B cell (primary cell): ENCODE results near the gene MTCL1. TPM values are rescaled to one million over a fixed set of nuclear protein-coding genes. Genes with fewer than 3 reads are reported as not detected.

Experiments
- ATAC-seq: fragments of 200-7000 bp; cut with Tn5 transposase; one replicate; pipeline ENCODE4 v1.10.0; 2021; ENCODE audit warnings: low read depth, mild to moderate bottlenecking, moderate number of reproducible peaks, moderate library complexity
- CTCF ChIA-PET: fragments of 350-600 bp; sonication (Branson Sonifier 250); formaldehyde crosslinking; loops from one replicate; lab custom pipeline; 2021; ENCODE audit warnings: antibody characterized with exemption, inconsistent platforms; lab: Charles Lee
- POLR2A ChIA-PET: fragments of 350-600 bp; sonication (Branson Sonifier 250); formaldehyde crosslinking; loops from one replicate; lab custom pipeline; 2021; ENCODE audit warnings: antibody characterized with exemption; lab: Charles Lee
- DNase-seq: peaks from one replicate; pipeline ENCODE4 v3.0.0; 2013
- H2AFZ ChIP-seq: 2 replicates; pipeline ENCODE4 v1.6.1; 2012; ENCODE audit warnings: mild to moderate bottlenecking, low read depth, low read length; ENCODE audit not compliant: insufficient read depth, poor library complexity, severe bottlenecking
- H3K27ac ChIP-seq, 2 donors: 1 replicate in 1 of 2; 2 replicates in 1 of 2; pipeline ENCODE4 v1.5.1; 2012 to 2013; ENCODE audit warnings: low read length in 2 of 2, mild to moderate bottlenecking in 2 of 2, moderate library complexity in 1 of 2
- H3K27me3 ChIP-seq, 4 experiments: fragments of 200-600 bp in 1 of 4; sonication (generic) in 1 of 4; replicated peaks in 1 of 4; 1 replicate in 2 of 4; 2 replicates in 2 of 4; pipeline versions ENCODE4 v1.6.1 to v1.7.0; 2013 to 2016; ENCODE audit warnings: low read length in 3 of 4, mild to moderate bottlenecking in 2 of 4, mixed read lengths in 1 of 4, moderate library complexity in 1 of 4; ENCODE audit not compliant: insufficient read depth in 4 of 4, control insufficient read depth in 3 of 4; ENCODE audit errors: control extremely low read depth in 1 of 4
- H3K36me3 ChIP-seq, 2 experiments: replicated peaks in 1 of 2; 1 replicate in 1 of 2; 2 replicates in 1 of 2; pipeline versions ENCODE4 v1.6.1 to v1.7.1; 2013; ENCODE audit warnings: low read length in 1 of 2; ENCODE audit not compliant: insufficient read depth in 2 of 2, control insufficient read depth in 1 of 2; ENCODE audit errors: control extremely low read depth in 1 of 2, extremely low read depth in 1 of 2
- H3K4me1 ChIP-seq, 2 donors: fragments of 200-600 bp in 1 of 2; sonication (generic) in 1 of 2; 1 replicate in 1 of 2; 2 replicates in 1 of 2; pipeline versions ENCODE4 v1.5.1 to v1.6.1; 2013 to 2017; ENCODE audit warnings: low read length in 2 of 2; ENCODE audit not compliant: control insufficient read depth in 2 of 2, insufficient read depth in 2 of 2
- H3K4me2 ChIP-seq: replicated peaks from 2 replicates; pipeline ENCODE3; 2012; ENCODE audit warnings: mild to moderate bottlenecking, low read depth, low read length; ENCODE audit not compliant: poor library complexity, severe bottlenecking
- H3K4me3 ChIP-seq, 5 experiments: fragments of 200-600 bp in 1 of 5; sonication (generic) in 1 of 5; 1 replicate in 3 of 5; 2 replicates in 2 of 5; pipeline versions ENCODE4 v1.5.1 to v1.7.0; 2011 to 2016; ENCODE audit warnings: low read length in 4 of 5, mild to moderate bottlenecking in 4 of 5, low read depth in 2 of 5, control low read depth in 1 of 5, moderate library complexity in 1 of 5; ENCODE audit not compliant: insufficient read depth in 1 of 5; ENCODE audit errors: control extremely low read depth in 1 of 5, extremely low read depth in 1 of 5
- H3K79me2 ChIP-seq: fragments of 200-600 bp; sonication (generic); one replicate; pipeline ENCODE4 v1.6.0; 2016; ENCODE audit warnings: low read length; ENCODE audit not compliant: control insufficient read depth, insufficient read depth
- H3K9ac ChIP-seq: fragments of 200-600 bp; sonication (generic); 2 replicates; pipeline ENCODE4 v1.6.1; 2017; ENCODE audit warnings: mild to moderate bottlenecking, low read length, moderate library complexity
- H3K9me3 ChIP-seq, 3 donors: one replicate each; pipeline versions ENCODE4 v1.6.1 to v1.7.1; 2013; ENCODE audit warnings: low read length in 2 of 3; ENCODE audit not compliant: control insufficient read depth in 2 of 3, insufficient read depth in 1 of 3; ENCODE audit errors: control extremely low read depth in 1 of 3
- H4K20me1 ChIP-seq: 2 replicates; pipeline ENCODE4 v1.6.0; 2012; ENCODE audit warnings: mild to moderate bottlenecking, low read length; ENCODE audit not compliant: insufficient read depth, control insufficient read depth, poor library complexity, severe bottlenecking
- H3K27ac Mint-ChIP-seq: one replicate; pipeline ENCODE4 v1.8.0; 2021; ENCODE audit warnings: mixed read lengths
- H3K27me3 Mint-ChIP-seq: one replicate; pipeline ENCODE4 v1.8.0; 2021; ENCODE audit warnings: mixed read lengths
- H3K4me1 Mint-ChIP-seq: one replicate; pipeline ENCODE4 v1.8.0; 2021; ENCODE audit warnings: mixed read lengths
- H3K4me3 Mint-ChIP-seq: one replicate; pipeline ENCODE4 v1.8.0; 2021; ENCODE audit warnings: mixed read lengths
- H3K9me3 Mint-ChIP-seq: one replicate; pipeline ENCODE4 v1.8.0; 2022; ENCODE audit warnings: mixed read lengths; ENCODE audit not compliant: insufficient read depth
- EZH2 ChIP-seq: IDR thresholded peaks from 2 replicates; pipeline ENCODE4 v1.6.1; 2012; ENCODE audit warnings: borderline replicate concordance, low read depth, mild to moderate bottlenecking, moderate library complexity, low read length; ENCODE audit not compliant: insufficient read depth, poor library complexity, severe bottlenecking
- WGBS: methylation state at CpG from one replicate; pipeline ENCODE4 v1.1.5; 2013; ENCODE audit warnings: missing lambda C conversion rate; ENCODE audit not compliant: insufficient coverage; 5-methylcytosine and 5-hydroxymethylcytosine counted together
- intact Hi-C: fragments of 100-400 bp; cut with micrococcal nuclease; formaldehyde crosslinking; loops from one replicate; pipeline ENCODE4 v1.10.0; 2022
- polyA plus RNA-seq: library from polyadenylated mRNA; depleted of rRNA; stranded (reverse); fragments of >200 nt; gene quantifications from 2 replicates; pipeline ENCODE4 v1.2.3, GENCODE V29; 2012
- total RNA-seq, 2 donors: library from RNA; stranded (reverse); fragments of 120-200 nt in 1 of 2; gene quantifications; 1 replicate in 1 of 2; 2 replicates in 1 of 2; pipeline versions ENCODE4 v1.2.3 to v1.2.4, GENCODE V29; 2013 to 2022
- TF ChIP-seq, protein P1 (sequence below): fragments of 200-600 bp; IDR thresholded peaks from one replicate; pipeline ENCODE4 v1.8.0; 2022; ENCODE audit warnings: antibody characterized with exemption, mild to moderate bottlenecking

The MTCL1 gene
- total and polyA plus RNA-seq, 2 donors (not counting 1 experiment from before 2014, with no cell fraction given), result 2.7 to 5.8 TPM

DNA sequence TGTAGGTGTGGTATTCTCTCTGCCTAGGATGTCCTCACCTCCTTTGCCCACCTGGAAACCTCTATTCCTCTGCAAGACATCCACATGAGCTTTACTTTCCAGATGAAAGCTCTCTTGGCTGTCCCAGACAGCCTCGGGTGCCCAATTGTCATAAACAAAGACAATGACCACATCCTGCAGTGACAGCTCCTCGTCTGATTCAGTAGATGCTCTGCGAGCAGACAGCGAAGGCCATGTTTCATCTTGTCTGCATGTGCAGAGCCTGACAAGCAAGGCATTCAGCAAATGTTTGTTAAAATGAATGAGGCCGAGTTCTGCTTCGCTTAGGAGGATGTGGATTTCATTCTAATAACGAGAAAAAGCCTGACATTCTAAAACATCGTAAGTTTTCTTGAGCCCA is 150.9 kb downstream of the MTCL1 start:
- H3K4me2 ChIP-seq, result no peak overlapping the region
- no peak overlapping the region for H3K27ac ChIP-seq
- H3K4me3 ChIP-seq, result no peak overlapping the region
- intact Hi-C loops, result no loop called here
- peaks cover 13% of the 10 kb centered on the region for H3K27me3 Mint-ChIP-seq
- peaks cover 4 to 8% of the 10 kb centered on the region in 2 donors for H3K4me1 ChIP-seq
- no peaks in the 10 kb centered on the region for H4K20me1 ChIP-seq
- H3K4me1 Mint-ChIP-seq, result peaks cover 5% of the 10 kb centered on the region
- H3K4me3 Mint-ChIP-seq, result no peak overlapping the region
- no peaks in the 10 kb centered on the region for H3K36me3 ChIP-seq
- no peaks in the 10 kb centered on the region for H3K9me3 Mint-ChIP-seq
- ATAC-seq, result no peak
- H3K79me2 ChIP-seq, result no peaks in the 10 kb centered on the region
- ChIA-PET CTCF (no interaction called here), POLR2A (no interaction called here)
- no peak for DNase-seq
- no peak overlapping the region for H3K9ac ChIP-seq
- 90% methylated on average over 8 of the region's 8 CpGs for WGBS
- no peak overlapping the region for H2AFZ ChIP-seq
- peaks cover 0 to 6% (median 0%) of the 10 kb centered on the region in 3 donors for H3K9me3 ChIP-seq
- TF ChIP-seq EZH2, result no peak
- TF ChIP-seq, protein P1, sequence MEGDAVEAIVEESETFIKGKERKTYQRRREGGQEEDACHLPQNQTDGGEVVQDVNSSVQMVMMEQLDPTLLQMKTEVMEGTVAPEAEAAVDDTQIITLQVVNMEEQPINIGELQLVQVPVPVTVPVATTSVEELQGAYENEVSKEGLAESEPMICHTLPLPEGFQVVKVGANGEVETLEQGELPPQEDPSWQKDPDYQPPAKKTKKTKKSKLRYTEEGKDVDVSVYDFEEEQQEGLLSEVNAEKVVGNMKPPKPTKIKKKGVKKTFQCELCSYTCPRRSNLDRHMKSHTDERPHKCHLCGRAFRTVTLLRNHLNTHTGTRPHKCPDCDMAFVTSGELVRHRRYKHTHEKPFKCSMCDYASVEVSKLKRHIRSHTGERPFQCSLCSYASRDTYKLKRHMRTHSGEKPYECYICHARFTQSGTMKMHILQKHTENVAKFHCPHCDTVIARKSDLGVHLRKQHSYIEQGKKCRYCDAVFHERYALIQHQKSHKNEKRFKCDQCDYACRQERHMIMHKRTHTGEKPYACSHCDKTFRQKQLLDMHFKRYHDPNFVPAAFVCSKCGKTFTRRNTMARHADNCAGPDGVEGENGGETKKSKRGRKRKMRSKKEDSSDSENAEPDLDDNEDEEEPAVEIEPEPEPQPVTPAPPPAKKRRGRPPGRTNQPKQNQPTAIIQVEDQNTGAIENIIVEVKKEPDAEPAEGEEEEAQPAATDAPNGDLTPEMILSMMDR, result no peak
- no peaks in the 10 kb centered on the region for H3K27me3 ChIP-seq
- no peak overlapping the region for H3K27ac Mint-ChIP-seq

DNA sequence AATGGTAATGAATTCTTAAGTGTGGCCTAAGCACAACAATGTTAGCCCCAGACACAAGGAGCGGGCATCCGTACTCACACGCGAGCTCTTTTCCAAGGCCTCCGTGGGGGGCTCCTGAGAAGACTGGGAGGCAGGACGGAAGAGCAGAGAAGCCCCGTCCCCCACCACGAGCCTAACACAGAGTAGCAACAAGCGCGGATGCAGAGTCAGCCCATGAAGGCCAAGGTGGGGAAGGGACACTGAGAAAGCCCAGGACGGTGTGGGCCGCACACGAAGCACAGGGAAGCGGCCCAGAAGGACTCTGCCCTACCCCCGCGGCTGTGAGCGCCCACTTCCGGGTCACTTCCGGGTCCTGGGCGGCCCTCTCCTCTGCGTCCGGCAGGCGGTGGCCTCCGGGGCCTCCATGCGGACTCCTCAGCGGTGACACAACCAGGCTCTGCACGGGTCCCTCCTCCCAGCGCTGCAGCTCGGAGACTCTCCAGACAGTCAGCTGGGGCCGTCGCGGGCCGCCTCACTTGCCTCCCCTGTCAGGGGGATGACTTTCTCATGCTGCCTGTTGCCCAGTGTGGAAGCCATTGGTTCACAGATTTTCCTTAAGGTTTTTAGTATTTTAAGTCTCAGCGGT is 151.5 kb downstream of the MTCL1 start:
- intact Hi-C loops, result no loop called here
- Mint-ChIP-seq H3K9me3 (no peaks in the 10 kb centered on the region), H3K4me3 (no peak overlapping the region), H3K27me3 (peaks cover 13% of the 10 kb centered on the region), H3K4me1 (peaks cover 10% of the 10 kb centered on the region), H3K27ac (no peak overlapping the region)
- Histone ChIP-seq H3K4me3 (no peak overlapping the region), H3K4me1 (peaks cover 6 to 10% of the 10 kb centered on the region in 2 donors), H3K79me2 (no peaks in the 10 kb centered on the region), H3K9ac (no peak overlapping the region), H2AFZ (no peak overlapping the region), H3K4me2 (no peak overlapping the region), H3K9me3 (peaks cover 0 to 6% (median 0%) of the 10 kb centered on the region in 3 donors), H3K36me3 (no peaks in the 10 kb centered on the region), H3K27me3 (no peaks in the 10 kb centered on the region), H4K20me1 (no peaks in the 10 kb centered on the region), H3K27ac (no peak overlapping the region)
- ATAC-seq, result no peak
- no peak for TF ChIP-seq EZH2
- TF ChIP-seq, protein P1, result no peak
- WGBS, result 94% methylated on average over 33 of the region's 34 CpGs
- no peak for DNase-seq
- ChIA-PET CTCF (no interaction called here), POLR2A (no interaction called here)
